Upper lobe of left lung (tissue), 6 donors: ENCODE measurements around the gene PRICKLE3. TPM values are rescaled to one million over a fixed set of nuclear protein-coding genes. Genes with fewer than 3 reads are reported as not detected.
A peak's percentile ranks its signal among the peaks of the same experiment; 100 is the strongest.

Source experiments
- ATAC-seq, 2 donors: fragments of 200-7000 bp; cut with Tn5 transposase; one replicate each; pipeline ENCODE4 v1.9.1; 2022; ENCODE audit warnings: mild to moderate bottlenecking in 2 of 2, moderate library complexity in 2 of 2; ENCODE audit not compliant: low FRiP score in 2 of 2
- DNase-seq, 2 donors: peaks; one replicate each; pipeline ENCODE4 v3.0.0-alpha.2; 2019 to 2020
- H3K27ac ChIP-seq, 4 donors: fragments of 200-600 bp; sonication (generic); one replicate each; pipeline ENCODE4 v1.5.1; 2016 to 2019
- H3K27me3 ChIP-seq, 4 donors: fragments of 200-600 bp; sonication (generic); one replicate each; pipeline ENCODE4 v1.5.1; 2017 to 2019
- H3K36me3 ChIP-seq, 4 donors: fragments of 200-600 bp; sonication (generic); one replicate each; pipeline ENCODE4 v1.5.1; 2016 to 2019
- H3K4me1 ChIP-seq, 4 donors: fragments of 200-600 bp; sonication (generic); one replicate each; pipeline ENCODE4 v1.5.1; 2018 to 2019
- H3K4me3 ChIP-seq, 4 donors: fragments of 200-600 bp; sonication (generic); one replicate each; pipeline ENCODE4 v1.5.1; 2017 to 2019; ENCODE audit warnings: mild to moderate bottlenecking in 2 of 4, moderate library complexity in 1 of 4
- H3K9me3 ChIP-seq, 4 donors: fragments of 200-600 bp; sonication (generic); one replicate each; pipeline ENCODE4 v1.5.1; 2018 to 2019
- EP300 ChIP-seq, 4 donors: sonication (generic); formaldehyde crosslinking; IDR thresholded peaks; one replicate each; pipeline ENCODE4 v1.5.1; 2017; ENCODE audit warnings: antibody characterized with exemption in 4 of 4, control low read depth in 2 of 4
- POLR2A ChIP-seq, 4 donors: fragments of 450-650 bp; IDR thresholded peaks; one replicate each; pipeline ENCODE4 v1.5.1; 2016 to 2017; ENCODE audit warnings: antibody characterized with exemption in 4 of 4, mild to moderate bottlenecking in 2 of 4
- POLR2AphosphoS5 ChIP-seq, 2 donors: sonication (generic); formaldehyde crosslinking; IDR thresholded peaks; one replicate each; pipeline ENCODE4 v1.5.1; 2017; ENCODE audit warnings: antibody characterized with exemption in 2 of 2
- WGBS, 2 donors: methylation state at CpG; one replicate each; pipeline ENCODE4 v1.1.5; 2017 to 2018; 5-methylcytosine and 5-hydroxymethylcytosine counted together
- total RNA-seq, 6 donors: library from RNA; depleted of rRNA in 4 of 6; stranded (reverse); fragments of >200 nt in 4 of 6; gene quantifications; one replicate each; pipeline versions ENCODE4 v1.1.0 to v1.2.1, GENCODE V29; 2016 to 2021
- TF ChIP-seq, protein P1 (sequence below), 6 experiments: fragments of 450-650 bp in 4 of 6; fragments of 200-600 bp in 2 of 6; sonication (generic) in 2 of 6; IDR thresholded peaks; one replicate each; pipeline ENCODE4 v1.5.1; 2016 to 2019; ENCODE audit warnings: antibody characterized with exemption in 6 of 6
- donor health status: DM: no; HTN: no; CAD: no; lungs with moderate emphysema.
- donor health status: DM: no; HTN: yes; CAD: no; lungs with severe emphysema.

Gene PRICKLE3
- total RNA-seq, 6 donors from 2014 or later, result 14.4 to 43.0 (median 19.7) TPM

DNA sequence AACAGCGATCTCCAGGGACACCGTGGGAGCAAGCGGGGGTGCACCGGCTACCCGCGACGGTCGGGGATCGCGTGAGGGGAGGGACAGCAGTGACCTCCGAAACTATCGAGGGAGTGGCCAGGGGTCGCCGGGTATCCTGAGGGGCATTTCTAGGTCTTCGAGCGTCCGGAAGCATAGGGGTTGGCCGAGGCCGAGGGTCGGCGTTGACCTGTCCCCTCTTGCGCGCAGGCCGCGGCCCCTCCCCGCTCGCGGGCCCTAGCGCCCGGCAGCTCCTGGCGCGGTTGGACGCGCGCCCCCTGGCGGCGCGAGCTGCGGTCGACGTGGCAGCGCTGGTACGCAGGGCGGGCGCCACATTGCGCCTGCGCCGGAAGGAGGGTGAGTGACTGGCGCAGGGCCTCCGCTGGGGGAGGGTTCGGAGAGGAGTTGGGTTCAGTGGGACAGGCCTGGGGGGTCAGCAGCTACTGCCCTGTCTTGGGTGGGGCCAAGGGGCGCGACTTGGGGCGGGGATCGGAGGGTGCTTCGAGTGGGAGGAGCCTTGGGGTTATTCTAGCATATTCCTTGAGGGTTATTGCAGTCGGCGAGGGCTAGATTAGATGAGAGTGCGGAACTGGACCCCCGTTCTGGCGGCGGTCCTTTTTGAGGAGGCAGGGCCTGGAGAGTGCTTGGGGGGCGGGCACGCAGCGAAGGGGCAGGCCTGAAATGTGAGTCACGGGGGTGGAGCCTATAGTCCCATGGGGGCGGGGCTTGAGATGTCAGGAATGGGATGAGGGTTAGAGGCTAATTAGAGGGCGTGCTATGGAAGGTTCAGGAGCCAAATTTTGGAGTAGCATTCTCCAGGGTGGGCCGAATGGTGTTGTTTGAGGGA, 22.4 kb downstream of the PRICKLE3 start:
- 14 to 46% methylated on average over 4 to 46 of the region's 69 CpGs for WGBS, 2 donors
- no peaks in the 10 kb centered on the region for H3K9me3 ChIP-seq
- H3K36me3 ChIP-seq, result no peaks in the 10 kb centered on the region
- H3K4me3 ChIP-seq, result peak overlapping the region in 3 of 4 donors; percentile 38 to 54 (median 50)
- ATAC-seq, result peak; percentile 82 to 93
- TF ChIP-seq, protein P1, sequence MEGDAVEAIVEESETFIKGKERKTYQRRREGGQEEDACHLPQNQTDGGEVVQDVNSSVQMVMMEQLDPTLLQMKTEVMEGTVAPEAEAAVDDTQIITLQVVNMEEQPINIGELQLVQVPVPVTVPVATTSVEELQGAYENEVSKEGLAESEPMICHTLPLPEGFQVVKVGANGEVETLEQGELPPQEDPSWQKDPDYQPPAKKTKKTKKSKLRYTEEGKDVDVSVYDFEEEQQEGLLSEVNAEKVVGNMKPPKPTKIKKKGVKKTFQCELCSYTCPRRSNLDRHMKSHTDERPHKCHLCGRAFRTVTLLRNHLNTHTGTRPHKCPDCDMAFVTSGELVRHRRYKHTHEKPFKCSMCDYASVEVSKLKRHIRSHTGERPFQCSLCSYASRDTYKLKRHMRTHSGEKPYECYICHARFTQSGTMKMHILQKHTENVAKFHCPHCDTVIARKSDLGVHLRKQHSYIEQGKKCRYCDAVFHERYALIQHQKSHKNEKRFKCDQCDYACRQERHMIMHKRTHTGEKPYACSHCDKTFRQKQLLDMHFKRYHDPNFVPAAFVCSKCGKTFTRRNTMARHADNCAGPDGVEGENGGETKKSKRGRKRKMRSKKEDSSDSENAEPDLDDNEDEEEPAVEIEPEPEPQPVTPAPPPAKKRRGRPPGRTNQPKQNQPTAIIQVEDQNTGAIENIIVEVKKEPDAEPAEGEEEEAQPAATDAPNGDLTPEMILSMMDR (IDR thresholded peaks at IDR 0.05), result peak; percentile 75 to 98 (median 97)
- TF ChIP-seq POLR2A (IDR thresholded peaks at IDR 0.05), result peak in 3 of 4 donors; percentile 33 to 88 (median 69)
- TF ChIP-seq POLR2AphosphoS5 (IDR thresholded peaks at IDR 0.05), result peak; percentile 40 to 77
- no peak for TF ChIP-seq EP300 (IDR thresholded peaks at IDR 0.05)
- DNase-seq, result peak; percentile 91 to 98
- H3K27ac ChIP-seq, result peak overlapping the region; percentile 86 to 97 (median 90)
- peaks cover 6 to 26% (median 8%) of the 10 kb centered on the region in 4 donors for H3K4me1 ChIP-seq
- peaks cover 0 to 5% (median 0%) of the 10 kb centered on the region in 4 donors for H3K27me3 ChIP-seq

DNA sequence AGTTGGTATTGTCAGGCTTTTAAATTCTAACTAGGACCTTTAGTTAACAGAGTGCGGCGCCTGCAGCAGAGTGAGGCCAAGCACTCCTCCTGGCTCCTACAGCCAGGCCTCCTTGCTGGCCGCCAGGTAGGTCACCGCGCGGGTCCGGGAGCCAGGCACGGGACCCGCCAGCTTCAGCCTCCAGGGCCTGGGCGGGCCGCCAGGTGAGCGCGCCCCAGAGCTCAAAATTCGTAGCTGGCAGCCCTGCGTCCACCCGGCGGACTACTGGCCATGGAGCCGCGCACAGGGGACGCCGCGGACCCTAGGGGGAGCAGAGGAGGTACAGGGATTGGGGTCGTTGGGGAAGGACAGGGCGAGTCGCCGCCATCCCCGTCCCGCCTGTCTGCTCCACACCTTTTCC, 23.6 kb downstream of the PRICKLE3 start, which contains the start of gene MAGIX:
Gene MAGIX (plus strand): TSS at position 139 of the 400 bp plus-strand sequence. CDS start 132 bp downstream, at position 271.
- DNase-seq (peak in 1 of 2 donors; percentile 89), ATAC-seq (no peak)
- H3K27ac ChIP-seq, result peak within 1 kb of the TSS; percentile 86 to 97 (median 90)
- WGBS, 2 donors, result 70 to 80% methylated on average over 6 to 28 of the region's 28 CpGs
- H3K4me3 ChIP-seq, result peak within 1 kb of the TSS in 3 of 4 donors; percentile 38 to 54 (median 50)
- peaks cover 0 to 5% (median 0%) of the 10 kb centered on the region in 4 donors for H3K27me3 ChIP-seq
- peaks cover 0 to 20% (median 3%) of the 10 kb centered on the region in 4 donors for H3K4me1 ChIP-seq
- TF ChIP-seq POLR2A (IDR thresholded peaks at IDR 0.05) (peak in 1 of 4 donors; percentile 46), EP300 (IDR thresholded peaks at IDR 0.05) (no peak), POLR2AphosphoS5 (IDR thresholded peaks at IDR 0.05) (no peak)
- TF ChIP-seq, protein P1 (IDR thresholded peaks at IDR 0.05), result peak in 1 of 6 experiments; percentile 6
- H3K9me3 ChIP-seq, result no peaks in the 10 kb centered on the region
- no peaks in the 10 kb centered on the region for H3K36me3 ChIP-seq

DNA sequence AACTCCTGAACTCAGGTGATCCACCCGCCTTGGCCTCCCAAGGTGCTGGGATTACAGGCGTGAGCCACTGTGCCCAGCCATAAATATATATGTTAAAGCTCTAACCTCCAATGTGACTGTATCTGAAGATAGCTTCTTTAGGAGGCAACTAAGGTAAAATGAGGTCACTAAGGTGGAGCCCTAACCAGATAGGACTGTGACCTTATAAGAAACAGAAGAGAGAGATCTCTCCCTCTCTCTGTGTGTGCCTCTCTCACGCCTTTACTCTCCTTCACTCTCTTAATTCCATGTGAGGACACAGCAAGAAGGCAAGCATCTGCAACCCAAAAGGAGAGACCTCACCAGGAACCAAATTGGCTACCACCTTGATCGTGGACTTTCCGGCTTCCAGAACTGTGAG, 24.5 kb downstream of the PRICKLE3 start:
- peaks cover 0 to 12% (median 0%) of the 10 kb centered on the region in 4 donors for H3K4me1 ChIP-seq
- no peak for ATAC-seq
- TF ChIP-seq, protein P1 (IDR thresholded peaks at IDR 0.05), result no peak
- TF ChIP-seq POLR2AphosphoS5 (IDR thresholded peaks at IDR 0.05) (no peak), EP300 (IDR thresholded peaks at IDR 0.05) (no peak), POLR2A (IDR thresholded peaks at IDR 0.05) (no peak)
- peak overlapping the region in 1 of 4 donors; percentile 69 for H3K27ac ChIP-seq
- no peaks in the 10 kb centered on the region for H3K9me3 ChIP-seq
- 89 to 97% methylated on average over 3 to 5 of the region's 5 CpGs for WGBS, 2 donors
- no peak for DNase-seq
- H3K36me3 ChIP-seq, result no peaks in the 10 kb centered on the region
- H3K4me3 ChIP-seq, result no peak overlapping the region
- H3K27me3 ChIP-seq, result peaks cover 0 to 5% (median 0%) of the 10 kb centered on the region in 4 donors

DNA sequence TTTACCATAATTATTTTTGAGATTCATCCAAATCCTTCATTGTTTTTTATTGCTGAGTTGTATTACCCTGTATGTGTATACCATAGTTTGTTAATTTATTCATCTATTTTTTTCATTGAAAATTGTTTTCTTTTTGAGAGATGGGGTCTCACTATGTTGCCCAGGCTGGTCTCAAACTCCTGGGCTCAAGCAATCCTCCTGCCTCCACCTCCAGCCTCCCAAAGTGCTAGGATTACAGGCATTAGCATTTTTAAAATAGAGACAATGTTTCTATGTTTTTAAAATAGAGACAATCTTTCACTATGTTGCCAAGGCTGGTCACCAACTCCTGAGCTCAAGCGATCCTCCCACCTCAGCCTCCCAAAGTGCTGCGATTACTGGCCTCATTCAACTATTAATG, 25.3 kb downstream of the PRICKLE3 start:
- peaks cover 0 to 5% (median 0%) of the 10 kb centered on the region in 4 donors for H3K27me3 ChIP-seq
- TF ChIP-seq EP300 (IDR thresholded peaks at IDR 0.05), result no peak
- TF ChIP-seq POLR2AphosphoS5 (IDR thresholded peaks at IDR 0.05), result no peak
- TF ChIP-seq, protein P1 (IDR thresholded peaks at IDR 0.05), result no peak
- TF ChIP-seq POLR2A (IDR thresholded peaks at IDR 0.05), result no peak
- H3K4me3 ChIP-seq, result no peak overlapping the region
- ATAC-seq (no peak), DNase-seq (no peak)
- WGBS, 2 donors, result 86 to 92% methylated on average over 2 of the region's 2 CpGs
- H3K36me3 ChIP-seq, result no peaks in the 10 kb centered on the region
- peaks cover 0 to 11% (median 0%) of the 10 kb centered on the region in 4 donors for H3K4me1 ChIP-seq
- no peaks in the 10 kb centered on the region for H3K9me3 ChIP-seq
- H3K27ac ChIP-seq, result no peak overlapping the region
